Neural progenitor cell (in vitro differentiated cells): ENCODE results near the gene SLCO3A1. TPM values are rescaled to one million over a fixed set of nuclear protein-coding genes. Genes with fewer than 3 reads are reported as not detected.

ENCODE experiments used
- DNase-seq: peaks from one replicate; pipeline ENCODE4 v3.0.0-alpha.2; 2016; ENCODE audit warnings: low spot score
- H2AFZ ChIP-seq: fragments of 200-600 bp; sonication (generic); replicated peaks from 2 replicates; pipeline ENCODE4 v1.6.1; 2016; ENCODE audit warnings: antibody characterized with exemption
- H3F3A ChIP-seq: fragments of 200-600 bp; sonication (generic); 2 replicates; pipeline ENCODE4 v1.6.1; 2016; ENCODE audit warnings: antibody characterized with exemption, low read depth
- H3K27ac ChIP-seq: fragments of 200-600 bp; sonication (generic); 2 replicates; pipeline ENCODE4 v1.5.1; 2016; ENCODE audit warnings: mild to moderate bottlenecking
- H3K27me3 ChIP-seq: fragments of 200-600 bp; sonication (generic); 2 replicates; pipeline ENCODE4 v1.6.1; 2016; ENCODE audit warnings: mild to moderate bottlenecking, moderate library complexity
- H3K36me3 ChIP-seq: fragments of 200-600 bp; sonication (generic); 2 replicates; pipeline ENCODE4 v1.5.1; 2016
- H3K4me1 ChIP-seq: fragments of 200-600 bp; sonication (generic); 2 replicates; pipeline ENCODE4 v1.6.1; 2016; ENCODE audit warnings: mixed run types
- H3K4me2 ChIP-seq: fragments of 200-600 bp; sonication (generic); 2 replicates; pipeline ENCODE4 v1.6.1; 2016
- H3K4me3 ChIP-seq: fragments of 200-600 bp; sonication (generic); 2 replicates; pipeline ENCODE4 v1.5.1; 2016
- H3K79me2 ChIP-seq: fragments of 200-600 bp; sonication (generic); 2 replicates; pipeline ENCODE4 v1.6.1; 2016; ENCODE audit warnings: low read depth
- H3K9ac ChIP-seq: fragments of 200-600 bp; sonication (generic); 2 replicates; pipeline ENCODE4 v1.6.1; 2016
- H3K9me3 ChIP-seq: fragments of 200-600 bp; sonication (generic); 2 replicates; pipeline ENCODE4 v1.5.1; 2016; ENCODE audit warnings: low read depth
- H4K20me1 ChIP-seq: fragments of 200-600 bp; sonication (generic); 2 replicates; pipeline ENCODE4 v1.6.1; 2016; ENCODE audit warnings: low read depth
- H3K27ac Mint-ChIP-seq: 3 replicates; pipeline ENCODE4 v1.8.0; 2021; ENCODE audit warnings: mixed read lengths
- H3K27me3 Mint-ChIP-seq: 2 replicates; pipeline ENCODE4 v1.8.0; 2022; ENCODE audit warnings: low read depth, mild to moderate bottlenecking, inconsistent platforms, moderate library complexity, mixed read lengths; ENCODE audit not compliant: insufficient read depth
- H3K36me3 Mint-ChIP-seq: 3 replicates; pipeline ENCODE4 v1.8.0; 2021; ENCODE audit warnings: mixed read lengths
- H3K4me1 Mint-ChIP-seq: 3 replicates; pipeline ENCODE4 v1.8.0; 2021; ENCODE audit warnings: mixed read lengths
- H3K4me3 Mint-ChIP-seq: 3 replicates; pipeline ENCODE4 v1.8.0; 2021; ENCODE audit warnings: mild to moderate bottlenecking, moderate library complexity, mixed read lengths
- H3K9me3 Mint-ChIP-seq: 3 replicates; pipeline ENCODE4 v1.8.0; 2020; ENCODE audit warnings: mixed read lengths
- EZH2 ChIP-seq: fragments of 200-600 bp; sonication (generic); IDR thresholded peaks from 2 replicates; pipeline ENCODE4 v1.6.1; 2017; ENCODE audit warnings: antibody characterized with exemption, mild to moderate bottlenecking, moderate library complexity
- EZH2phosphoT487 ChIP-seq: fragments of 200-600 bp; sonication (generic); IDR thresholded peaks from 2 replicates; pipeline ENCODE4 v1.6.1; 2017; ENCODE audit warnings: antibody characterized with exemption
- total RNA-seq: library from RNA; depleted of rRNA; stranded (reverse); fragments of >200 nt; gene quantifications from 2 replicates; pipeline ENCODE4 v1.2.3, GENCODE V29; 2015; ENCODE audit warnings: low replicate concordance
- TF ChIP-seq, protein P1 (sequence below): fragments of 200-600 bp; sonication (generic); IDR thresholded peaks from 2 replicates; pipeline ENCODE4 v1.5.1; 2017; ENCODE audit warnings: antibody characterized with exemption, mild to moderate bottlenecking

SLCO3A1 gene
- total RNA-seq, 1 donor from 2014 or later = 6.6 TPM

DNA sequence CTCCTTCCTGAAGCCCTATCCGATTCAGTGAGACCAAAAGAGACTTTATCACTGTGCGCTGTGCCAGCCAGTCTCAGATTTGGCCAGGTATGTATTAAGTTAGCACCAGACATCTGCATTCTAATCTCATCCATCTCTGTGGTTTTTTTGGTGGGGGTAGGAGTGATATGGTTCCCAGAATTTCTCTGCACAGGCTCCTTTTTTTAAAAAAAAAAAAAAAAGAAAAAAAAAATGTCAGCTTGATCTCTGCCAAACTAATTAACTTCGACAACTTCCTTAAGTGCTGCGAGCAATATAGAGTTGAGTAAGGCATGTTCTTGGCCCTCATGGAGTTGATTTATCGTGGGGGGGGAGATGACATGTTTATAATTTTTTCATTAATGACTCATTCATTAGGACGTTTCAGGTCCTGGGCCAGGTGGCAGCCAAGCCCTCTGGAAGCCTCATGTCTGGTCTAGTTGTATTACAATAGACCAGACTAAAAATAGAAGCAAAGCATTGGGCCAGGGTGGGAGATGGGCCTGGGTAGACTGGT lies 12.9 kb downstream of the SLCO3A1 start:
- Histone ChIP-seq H4K20me1 (no peaks in the 10 kb centered on the region), H3K36me3 (no peaks in the 10 kb centered on the region), H3K27ac (no peak overlapping the region), H3K9me3 (no peaks in the 10 kb centered on the region), H3K4me2 (no peak overlapping the region), H3K4me3 (no peak overlapping the region), H3F3A (no peaks in the 10 kb centered on the region), H3K27me3 (no peaks in the 10 kb centered on the region), H2AFZ (no peak overlapping the region), H3K4me1 (peaks cover 18% of the 10 kb centered on the region), H3K9ac (no peak overlapping the region), H3K79me2 (peaks cover 4% of the 10 kb centered on the region)
- peaks cover 7% of the 10 kb centered on the region for H3K27me3 Mint-ChIP-seq
- no peak overlapping the region for H3K27ac Mint-ChIP-seq
- peaks cover 10% of the 10 kb centered on the region for H3K9me3 Mint-ChIP-seq
- H3K36me3 Mint-ChIP-seq = peaks cover 5% of the 10 kb centered on the region
- H3K4me3 Mint-ChIP-seq = no peak overlapping the region
- TF ChIP-seq, protein P1, sequence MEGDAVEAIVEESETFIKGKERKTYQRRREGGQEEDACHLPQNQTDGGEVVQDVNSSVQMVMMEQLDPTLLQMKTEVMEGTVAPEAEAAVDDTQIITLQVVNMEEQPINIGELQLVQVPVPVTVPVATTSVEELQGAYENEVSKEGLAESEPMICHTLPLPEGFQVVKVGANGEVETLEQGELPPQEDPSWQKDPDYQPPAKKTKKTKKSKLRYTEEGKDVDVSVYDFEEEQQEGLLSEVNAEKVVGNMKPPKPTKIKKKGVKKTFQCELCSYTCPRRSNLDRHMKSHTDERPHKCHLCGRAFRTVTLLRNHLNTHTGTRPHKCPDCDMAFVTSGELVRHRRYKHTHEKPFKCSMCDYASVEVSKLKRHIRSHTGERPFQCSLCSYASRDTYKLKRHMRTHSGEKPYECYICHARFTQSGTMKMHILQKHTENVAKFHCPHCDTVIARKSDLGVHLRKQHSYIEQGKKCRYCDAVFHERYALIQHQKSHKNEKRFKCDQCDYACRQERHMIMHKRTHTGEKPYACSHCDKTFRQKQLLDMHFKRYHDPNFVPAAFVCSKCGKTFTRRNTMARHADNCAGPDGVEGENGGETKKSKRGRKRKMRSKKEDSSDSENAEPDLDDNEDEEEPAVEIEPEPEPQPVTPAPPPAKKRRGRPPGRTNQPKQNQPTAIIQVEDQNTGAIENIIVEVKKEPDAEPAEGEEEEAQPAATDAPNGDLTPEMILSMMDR = no peak
- no peak for TF ChIP-seq EZH2phosphoT487
- TF ChIP-seq EZH2 = no peak
- DNase-seq = no peak
- H3K4me1 Mint-ChIP-seq = peaks cover 17% of the 10 kb centered on the region

DNA sequence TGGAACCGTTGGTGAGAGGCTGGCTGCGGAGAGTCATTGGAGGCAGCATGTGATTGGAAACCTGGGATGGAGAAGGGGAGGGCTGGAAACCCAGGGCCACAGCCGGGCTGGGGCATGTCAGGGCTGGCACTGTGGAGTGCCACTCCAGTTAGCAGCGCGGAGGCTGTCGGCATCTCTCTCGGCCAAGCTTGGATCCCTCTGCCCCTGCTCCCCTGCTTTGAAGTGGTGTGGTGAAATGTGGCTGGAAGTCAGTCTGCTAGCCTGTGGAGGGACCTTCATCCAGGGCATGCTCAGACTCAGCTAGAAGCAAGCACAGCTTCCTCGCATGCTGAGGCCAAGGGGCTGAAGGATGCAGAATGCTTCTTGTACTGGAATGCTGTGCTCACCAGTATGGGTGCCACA lies 13.5 kb downstream of the SLCO3A1 start:
- Histone ChIP-seq H3K27me3 (no peaks in the 10 kb centered on the region), H3K9me3 (no peaks in the 10 kb centered on the region), H3K36me3 (no peaks in the 10 kb centered on the region), H3K27ac (no peak overlapping the region), H3K4me3 (no peak overlapping the region), H3K4me1 (peaks cover 16% of the 10 kb centered on the region), H4K20me1 (no peaks in the 10 kb centered on the region), H3K4me2 (no peak overlapping the region), H3F3A (no peaks in the 10 kb centered on the region), H2AFZ (no peak overlapping the region), H3K79me2 (peaks cover 4% of the 10 kb centered on the region), H3K9ac (no peak overlapping the region)
- H3K9me3 Mint-ChIP-seq = peaks cover 10% of the 10 kb centered on the region
- TF ChIP-seq, protein P1 = no peak
- no peak for TF ChIP-seq EZH2phosphoT487
- no peak for TF ChIP-seq EZH2
- H3K4me3 Mint-ChIP-seq = no peak overlapping the region
- DNase-seq = no peak
- H3K4me1 Mint-ChIP-seq = peaks cover 17% of the 10 kb centered on the region
- H3K36me3 Mint-ChIP-seq = peaks cover 5% of the 10 kb centered on the region
- peaks cover 7% of the 10 kb centered on the region for H3K27me3 Mint-ChIP-seq
- no peak overlapping the region for H3K27ac Mint-ChIP-seq

DNA sequence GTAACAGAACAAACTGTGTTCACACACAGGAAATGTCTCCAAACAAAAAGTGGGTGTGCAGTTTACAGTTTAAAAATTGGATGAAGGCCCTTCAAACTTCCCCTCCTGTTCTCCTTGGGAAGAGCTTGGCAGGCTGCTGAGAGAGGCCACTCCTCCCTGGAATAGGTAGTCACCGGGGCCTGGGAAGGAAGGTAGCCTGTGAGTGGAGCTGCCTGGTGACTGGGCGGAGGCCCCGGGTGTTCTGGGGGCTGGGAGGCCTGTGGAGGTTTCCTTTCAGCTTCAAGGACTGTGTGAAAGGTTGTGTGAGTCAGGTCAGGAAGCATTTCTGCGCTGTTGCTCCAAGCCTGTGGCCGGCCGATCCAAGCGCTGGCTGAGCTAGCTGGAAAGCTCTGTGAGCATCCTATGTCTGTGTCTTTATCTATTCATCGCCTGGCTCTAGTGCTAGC lies 14.1 kb downstream of the SLCO3A1 start:
- Histone ChIP-seq H3K27ac (no peak overlapping the region), H3K9ac (no peak overlapping the region), H3K4me1 (peaks cover 16% of the 10 kb centered on the region), H3K4me3 (no peak overlapping the region), H3K9me3 (no peaks in the 10 kb centered on the region), H4K20me1 (no peaks in the 10 kb centered on the region), H3K4me2 (no peak overlapping the region), H2AFZ (no peak overlapping the region), H3F3A (no peaks in the 10 kb centered on the region), H3K36me3 (no peaks in the 10 kb centered on the region), H3K27me3 (no peaks in the 10 kb centered on the region), H3K79me2 (peaks cover 4% of the 10 kb centered on the region)
- Mint-ChIP-seq H3K4me3 (no peak overlapping the region), H3K4me1 (peaks cover 17% of the 10 kb centered on the region), H3K9me3 (peaks cover 10% of the 10 kb centered on the region), H3K27me3 (peaks cover 7% of the 10 kb centered on the region), H3K36me3 (peaks cover 5% of the 10 kb centered on the region), H3K27ac (no peak overlapping the region)
- no peak for DNase-seq
- TF ChIP-seq EZH2phosphoT487 (no peak), EZH2 (no peak)
- TF ChIP-seq, protein P1 = no peak
